ENCODE measurements around the gene GRK2. TPM values are rescaled to one million over a fixed set of nuclear protein-coding genes. Genes with fewer than 3 reads are reported as not detected.

Gene GRK2
- total RNA-seq, 1 experiment from 2014 or later: 56.3 TPM

DNA sequence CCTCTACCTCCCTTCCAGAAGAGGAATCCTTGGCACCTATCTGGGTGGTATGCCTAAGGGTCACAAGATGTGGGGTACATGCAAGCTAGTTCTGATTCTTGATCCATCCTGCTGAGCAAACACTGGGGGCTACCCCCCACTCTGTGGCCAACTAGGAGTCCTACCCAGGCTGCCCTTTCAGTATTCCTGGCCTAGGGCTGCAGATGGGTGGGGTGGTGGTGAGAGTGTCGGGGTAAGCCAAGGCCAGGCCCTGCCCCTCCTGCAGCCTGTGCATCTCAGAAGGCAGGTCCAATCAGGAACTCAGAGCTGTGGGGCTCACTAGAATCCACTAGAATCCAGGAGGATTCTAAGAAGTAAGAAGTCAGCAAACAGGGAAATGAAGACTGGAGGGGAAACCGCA lies 47.9 kb downstream of the GRK2 start:
- no peak overlapping the region for H2BK5ac ChIP-seq (ENCODE audit: insufficient read length, low read length)
- no peak overlapping the region for H3K56ac ChIP-seq (ENCODE audit: insufficient read length, low read depth, low read length)
- H3K4me2 ChIP-seq (ENCODE audit: insufficient read depth, insufficient read length, low read length): no peak overlapping the region
- no peaks in the 10 kb centered on the region; a peak in 1 of 5 replicates for H3K9me3 Mint-ChIP-seq
- peaks cover 0 to 10% (median 5%) of the 10 kb centered on the region in 3 experiments; a peak in 5 of 7 replicates for H3K36me3 Mint-ChIP-seq (ENCODE audit: insufficient read depth in 1 of 3, low read depth in 3 of 3)
- H4K8ac ChIP-seq (replicated peaks; ENCODE audit: insufficient read length, low read depth, low read length): no peak overlapping the region
- no peak overlapping the region for H4K5ac ChIP-seq (ENCODE audit: insufficient read length, low read depth, low read length)
- no peak overlapping the region for H2BK120ac ChIP-seq (ENCODE audit: low read depth, low read length, poor library complexity, severe bottlenecking)
- H3K23me2 ChIP-seq (ENCODE audit: insufficient read length, low read depth, low read length, poor library complexity, severe bottlenecking): peaks cover 14% of the 10 kb centered on the region
- H3K9ac ChIP-seq (ENCODE audit: extremely low read depth, insufficient read length, low read length): no peak overlapping the region
- no peak overlapping the region for H3K18ac ChIP-seq (ENCODE audit: insufficient read length, low read depth, low read length)
- H2BK15ac ChIP-seq (ENCODE audit: low read depth, low read length): no peak overlapping the region
- peaks cover 4% of the 10 kb centered on the region in 2 experiments for H3K4me1 Mint-ChIP-seq
- H2AFZ ChIP-seq (ENCODE audit: low read length): no peak overlapping the region
- WGBS (ENCODE audit: extremely low coverage, insufficient read length, low lambda C conversion rate): no CpG with 5 or more reads among the region's 2 CpGs
- H3K27ac ChIP-seq (ENCODE audit: insufficient read length, low read depth, low read length): no peak overlapping the region
- no peak overlapping the region for H3T11ph ChIP-seq (ENCODE audit: low read length)
- no peaks in the 10 kb centered on the region for H3K79me2 ChIP-seq (ENCODE audit: insufficient read depth, low read length)
- no peak overlapping the region for H4K91ac ChIP-seq (ENCODE audit: insufficient read length, low read depth, low read length)
- no peak overlapping the region for H3K27ac Mint-ChIP-seq
- H3K9me3 ChIP-seq (ENCODE audit: control insufficient read depth, low read depth, low read length): no peaks in the 10 kb centered on the region
- H2BK20ac ChIP-seq (ENCODE audit: low read depth, low read length, poor library complexity, severe bottlenecking): no peak overlapping the region
- H3K4me3 Mint-ChIP-seq: no peak overlapping the region
- no peak overlapping the region for H2BK12ac ChIP-seq (ENCODE audit: insufficient read length, low read depth, low read length)
- no peaks in the 10 kb centered on the region for H3K4me1 ChIP-seq (ENCODE audit: insufficient read depth, low read length)
- no peak overlapping the region for H3K14ac ChIP-seq (ENCODE audit: insufficient read depth, low read length)
- no peak overlapping the region for H3K4ac ChIP-seq (ENCODE audit: low read depth, low read length)
- no peak for DNase-seq
- no peak overlapping the region for H3K23ac ChIP-seq (ENCODE audit: insufficient read length, low read depth, low read length)
- no peaks in the 10 kb centered on the region for H3K79me1 ChIP-seq (ENCODE audit: insufficient read depth, low read depth, low read length, poor library complexity, severe bottlenecking)
- no peak overlapping the region for H2AK5ac ChIP-seq (ENCODE audit: insufficient read length, low read length)
- H4K20me1 ChIP-seq (ENCODE audit: control insufficient read depth, insufficient read depth, insufficient read length): peaks cover 3% of the 10 kb centered on the region
- H3K27me3 Mint-ChIP-seq (ENCODE audit: low read depth): peaks cover 28% of the 10 kb centered on the region
- peaks cover 11% of the 10 kb centered on the region for H3K27me3 ChIP-seq (ENCODE audit: insufficient read depth, low read length)
- TF ChIP-seq, protein P1, sequence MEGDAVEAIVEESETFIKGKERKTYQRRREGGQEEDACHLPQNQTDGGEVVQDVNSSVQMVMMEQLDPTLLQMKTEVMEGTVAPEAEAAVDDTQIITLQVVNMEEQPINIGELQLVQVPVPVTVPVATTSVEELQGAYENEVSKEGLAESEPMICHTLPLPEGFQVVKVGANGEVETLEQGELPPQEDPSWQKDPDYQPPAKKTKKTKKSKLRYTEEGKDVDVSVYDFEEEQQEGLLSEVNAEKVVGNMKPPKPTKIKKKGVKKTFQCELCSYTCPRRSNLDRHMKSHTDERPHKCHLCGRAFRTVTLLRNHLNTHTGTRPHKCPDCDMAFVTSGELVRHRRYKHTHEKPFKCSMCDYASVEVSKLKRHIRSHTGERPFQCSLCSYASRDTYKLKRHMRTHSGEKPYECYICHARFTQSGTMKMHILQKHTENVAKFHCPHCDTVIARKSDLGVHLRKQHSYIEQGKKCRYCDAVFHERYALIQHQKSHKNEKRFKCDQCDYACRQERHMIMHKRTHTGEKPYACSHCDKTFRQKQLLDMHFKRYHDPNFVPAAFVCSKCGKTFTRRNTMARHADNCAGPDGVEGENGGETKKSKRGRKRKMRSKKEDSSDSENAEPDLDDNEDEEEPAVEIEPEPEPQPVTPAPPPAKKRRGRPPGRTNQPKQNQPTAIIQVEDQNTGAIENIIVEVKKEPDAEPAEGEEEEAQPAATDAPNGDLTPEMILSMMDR (conservative IDR thresholded peaks at IDR 0.05): no peak

Measured in H9 (cell line).